K562 (cell line): Measurements from ENCODE around the gene ZBTB16. TPM values are rescaled to one million over a fixed set of nuclear protein-coding genes. Genes with fewer than 3 reads are reported as not detected.

Experiments used
- IRF9 ChIP-seq: fragments of 450-650 bp; IDR thresholded peaks from 2 replicates; pipeline ENCODE4 v1.6.1; 2016; ENCODE audit warnings: missing biosample characterization, missing genetic modification characterization
- KDM5B ChIP-seq: fragments of 200-600 bp; sonication (generic); IDR thresholded peaks from 2 replicates; pipeline ENCODE4 v1.6.1; 2012; ENCODE audit warnings: low read depth, mild to moderate bottlenecking, moderate library complexity, low read length, control low read depth, inconsistent platforms; ENCODE audit not compliant: insufficient replicate concordance
- MTA2 ChIP-seq: fragments of 450-650 bp; IDR thresholded peaks from 2 replicates; pipeline ENCODE4 v1.6.1; 2016; ENCODE audit warnings: low read depth
- PHTF2 ChIP-seq: fragments of 250-450 bp; sonication (Bioruptor Pico); IDR thresholded peaks from 2 replicates; pipeline ENCODE4 v1.5.0; 2021; ENCODE audit warnings: mild to moderate bottlenecking
- RBM25 ChIP-seq: fragments of 200-400 bp; formaldehyde crosslinking; IDR thresholded peaks from 2 replicates; pipeline ENCODE4 v1.6.1; 2018; ENCODE audit warnings: low read length, low read depth, moderate library complexity; ENCODE audit not compliant: severe bottlenecking
- RCOR1 ChIP-seq, 2 experiments: IDR thresholded peaks; 2 replicates each; pipeline ENCODE4 v1.6.1; 2012; ENCODE audit warnings: low read depth in 2 of 2, low read length in 2 of 2, borderline replicate concordance in 1 of 2, improper control_type of control experiment in 1 of 2
- SMAD2 ChIP-seq: fragments of 150-350 bp; IDR thresholded peaks from 2 replicates; pipeline ENCODE4 v1.6.1; 2014; ENCODE audit warnings: low read depth, mild to moderate bottlenecking, low read length
- TAF7 ChIP-seq: fragments of 450-650 bp; IDR thresholded peaks from 2 replicates; pipeline ENCODE4 v1.6.1; 2016; ENCODE audit warnings: missing genetic modification characterization, missing compliant biosample characterization
- ZNF212 ChIP-seq: fragments of 450-650 bp; formaldehyde crosslinking; IDR thresholded peaks from 2 replicates; pipeline ENCODE4 v1.4.0; 2020; ENCODE audit warnings: mild to moderate bottlenecking
- ZNF589 ChIP-seq: fragments of 200-800 bp; sonication (Bioruptor generic); IDR thresholded peaks from 2 replicates; pipeline ENCODE4 v1.6.1; 2016; ENCODE audit warnings: low read depth, missing genetic modification characterization, missing compliant biosample characterization
- ZNF592 ChIP-seq: fragments of 450-650 bp; IDR thresholded peaks from 2 replicates; pipeline ENCODE4 v1.6.1; 2017; ENCODE audit warnings: antibody characterized with exemption, mild to moderate bottlenecking
- ZNF644 ChIP-seq: fragments of 200-800 bp; sonication (Bioruptor generic); IDR thresholded peaks from 2 replicates; pipeline ENCODE4 v1.6.1; 2016; ENCODE audit warnings: low read depth, missing genetic modification characterization, missing compliant biosample characterization
- ZNF75A ChIP-seq: fragments of 450-650 bp; formaldehyde crosslinking; IDR thresholded peaks from 2 replicates; pipeline ENCODE4 v1.4.0; 2020; ENCODE audit warnings: mild to moderate bottlenecking
- polyA plus RNA-seq, 8 experiments: library from polyadenylated mRNA; depleted of rRNA in 4 of 8; stranded (reverse) in 5 of 8; unstranded in 3 of 8; fragments of >200 nt; fragmentation: Nextera tagmentation in 2 of 8; fragmentation: Illumina TruSeq in 1 of 8; extraction: Ambion mirVana in 2 of 8; extraction: Trizol in 1 of 8; gene quantifications; 2 replicates each; pipeline versions ENCODE4 v1.2.1 to v1.2.3, GENCODE V29; 2011 to 2014; ENCODE audit warnings: inconsistent platforms in 1 of 8, missing spikeins in 1 of 8
- total RNA-seq, 7 experiments: library from RNA; depleted of rRNA in 6 of 7; stranded (reverse); fragments of >200 nt in 6 of 7; fragmentation: Illumina TruSeq in 2 of 7; extraction: Trizol in 2 of 7; gene quantifications; 2 replicates each; pipeline versions ENCODE4 v1.2.1 to v1.2.3, GENCODE V29; 2011 to 2021; ENCODE audit warnings: low replicate concordance in 1 of 7
- TF ChIP-seq, protein P1 (sequence below): fragments of 450-650 bp; IDR thresholded peaks from 2 replicates; pipeline ENCODE4 v1.6.1; 2016; ENCODE audit warnings: borderline replicate concordance
- TF ChIP-seq, protein P2 (sequence below): fragments of 450-650 bp; IDR thresholded peaks from 2 replicates; pipeline ENCODE4 v1.7.0; 2016; ENCODE audit warnings: borderline replicate concordance
- TF ChIP-seq, protein P3 (sequence below): fragments of 450-650 bp; IDR thresholded peaks from 2 replicates; pipeline ENCODE4 v1.6.1; 2017; ENCODE audit warnings: mild to moderate bottlenecking, moderate library complexity

ZBTB16 gene
- total and polyA plus RNA-seq, 9 of the 15 experiments (the other 6 are each of a cell fraction or from before 2014, with no cell fraction given), result 0.06 to 0.40 (median 0.24) TPM; not detected in 4

DNA sequence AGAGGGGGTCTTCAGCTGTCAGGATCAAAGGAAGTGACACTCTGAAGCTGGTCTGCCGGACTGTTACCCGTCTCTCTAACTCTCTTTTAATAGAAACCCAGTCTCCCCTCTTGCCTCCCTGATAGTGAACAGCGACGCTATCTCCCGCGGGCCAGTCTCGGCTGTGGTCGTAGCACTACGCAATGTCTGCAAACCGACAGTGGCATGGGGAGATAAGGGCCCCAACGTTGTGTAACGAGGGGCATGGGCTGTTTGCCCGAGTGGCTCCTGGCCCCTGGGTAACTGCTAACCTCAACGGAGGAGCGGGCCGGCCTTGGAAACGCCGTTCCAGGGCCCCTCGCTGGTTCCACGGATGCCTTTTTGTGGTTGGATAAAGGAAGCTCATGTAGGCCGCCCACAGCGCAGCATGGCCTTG lies 23.3 kb downstream of the ZBTB16 start (continued):
- peak; percentile 37; the same call in 1 of the 2 replicates for TF ChIP-seq IRF9 (tag)
- no peak for TF ChIP-seq ZNF212 (CRISPR knock-in tag)
- no peak for TF ChIP-seq ZNF75A
- TF ChIP-seq ZNF592, result no peak
- TF ChIP-seq TAF7, result no peak
- TF ChIP-seq, protein P1, sequence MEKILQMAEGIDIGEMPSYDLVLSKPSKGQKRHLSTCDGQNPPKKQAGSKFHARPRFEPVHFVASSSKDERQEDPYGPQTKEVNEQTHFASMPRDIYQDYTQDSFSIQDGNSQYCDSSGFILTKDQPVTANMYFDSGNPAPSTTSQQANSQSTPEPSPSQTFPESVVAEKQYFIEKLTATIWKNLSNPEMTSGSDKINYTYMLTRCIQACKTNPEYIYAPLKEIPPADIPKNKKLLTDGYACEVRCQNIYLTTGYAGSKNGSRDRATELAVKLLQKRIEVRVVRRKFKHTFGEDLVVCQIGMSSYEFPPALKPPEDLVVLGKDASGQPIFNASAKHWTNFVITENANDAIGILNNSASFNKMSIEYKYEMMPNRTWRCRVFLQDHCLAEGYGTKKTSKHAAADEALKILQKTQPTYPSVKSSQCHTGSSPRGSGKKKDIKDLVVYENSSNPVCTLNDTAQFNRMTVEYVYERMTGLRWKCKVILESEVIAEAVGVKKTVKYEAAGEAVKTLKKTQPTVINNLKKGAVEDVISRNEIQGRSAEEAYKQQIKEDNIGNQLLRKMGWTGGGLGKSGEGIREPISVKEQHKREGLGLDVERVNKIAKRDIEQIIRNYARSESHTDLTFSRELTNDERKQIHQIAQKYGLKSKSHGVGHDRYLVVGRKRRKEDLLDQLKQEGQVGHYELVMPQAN, result no peak
- TF ChIP-seq, protein P2, sequence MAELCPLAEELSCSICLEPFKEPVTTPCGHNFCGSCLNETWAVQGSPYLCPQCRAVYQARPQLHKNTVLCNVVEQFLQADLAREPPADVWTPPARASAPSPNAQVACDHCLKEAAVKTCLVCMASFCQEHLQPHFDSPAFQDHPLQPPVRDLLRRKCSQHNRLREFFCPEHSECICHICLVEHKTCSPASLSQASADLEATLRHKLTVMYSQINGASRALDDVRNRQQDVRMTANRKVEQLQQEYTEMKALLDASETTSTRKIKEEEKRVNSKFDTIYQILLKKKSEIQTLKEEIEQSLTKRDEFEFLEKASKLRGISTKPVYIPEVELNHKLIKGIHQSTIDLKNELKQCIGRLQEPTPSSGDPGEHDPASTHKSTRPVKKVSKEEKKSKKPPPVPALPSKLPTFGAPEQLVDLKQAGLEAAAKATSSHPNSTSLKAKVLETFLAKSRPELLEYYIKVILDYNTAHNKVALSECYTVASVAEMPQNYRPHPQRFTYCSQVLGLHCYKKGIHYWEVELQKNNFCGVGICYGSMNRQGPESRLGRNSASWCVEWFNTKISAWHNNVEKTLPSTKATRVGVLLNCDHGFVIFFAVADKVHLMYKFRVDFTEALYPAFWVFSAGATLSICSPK, result no peak
- TF ChIP-seq, protein P3, sequence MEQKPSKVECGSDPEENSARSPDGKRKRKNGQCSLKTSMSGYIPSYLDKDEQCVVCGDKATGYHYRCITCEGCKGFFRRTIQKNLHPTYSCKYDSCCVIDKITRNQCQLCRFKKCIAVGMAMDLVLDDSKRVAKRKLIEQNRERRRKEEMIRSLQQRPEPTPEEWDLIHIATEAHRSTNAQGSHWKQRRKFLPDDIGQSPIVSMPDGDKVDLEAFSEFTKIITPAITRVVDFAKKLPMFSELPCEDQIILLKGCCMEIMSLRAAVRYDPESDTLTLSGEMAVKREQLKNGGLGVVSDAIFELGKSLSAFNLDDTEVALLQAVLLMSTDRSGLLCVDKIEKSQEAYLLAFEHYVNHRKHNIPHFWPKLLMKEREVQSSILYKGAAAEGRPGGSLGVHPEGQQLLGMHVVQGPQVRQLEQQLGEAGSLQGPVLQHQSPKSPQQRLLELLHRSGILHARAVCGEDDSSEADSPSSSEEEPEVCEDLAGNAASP, result no peak
- no peak for TF ChIP-seq ZNF644 (tag)
- peak; percentile 77 for TF ChIP-seq MTA2
- no peak for TF ChIP-seq ZNF589 (CRISPR knock-in tag)
- TF ChIP-seq SMAD2, result no peak
- TF ChIP-seq RCOR1 (IDR thresholded peaks at IDR 0.05; ENCODE audit: borderline replicate concordance in 1 of 2, low read depth in 2 of 2, low read length in 2 of 2), result peak in 1 of 2 experiments; percentile 45; a peak in 2 of 4 replicates
- TF ChIP-seq PHTF2 (CRISPR knock-in tag), result no peak
- no peak for TF ChIP-seq KDM5B
- TF ChIP-seq RBM25, result no peak
